NCI-H2227 (cell line): ENCODE measurements around the gene TRDN.
"Not testable (repeated sequence)": the region's sequence is repeated elsewhere in the genome, so short reads cannot be mapped to it uniquely, and the experiment has no call there.

Experiments used
- DNase-seq: peaks from one replicate; lab custom pipeline; 2025; ENCODE audit not compliant: unreplicated experiment; lab: John Stamatoyannopoulos, UW

TRDN gene

GRCh38 chr6:123509112-123509511 lies 127.6 kb downstream of the TRDN start:
- no peak for DNase-seq

- no peak for DNase-seq
Measured at GRCh38 chr6:123508290-123508689, 128.5 kb downstream of the TRDN start.

- no peak for DNase-seq
Measured at GRCh38 chr6:123507582-123507981, 129.2 kb downstream of the TRDN start.

- no peak for DNase-seq
Measured at GRCh38 chr6:123503619-123504018, 133.1 kb downstream of the TRDN start.

- no peak for DNase-seq
Measured at GRCh38 chr6:123497025-123497424, 139.7 kb downstream of the TRDN start.

- no peak for DNase-seq
Measured at GRCh38 chr6:123489589-123489988, 147.2 kb downstream of the TRDN start.

- DNase-seq = no peak
Measured at GRCh38 chr6:123480986-123481385, 155.8 kb downstream of the TRDN start.

GRCh38 chr6:123472025-123472702 lies 164.6 kb downstream of the TRDN start:
- DNase-seq = not testable (repeated sequence)

GRCh38 chr6:123467392-123467791 lies 169.4 kb downstream of the TRDN start:
- no peak for DNase-seq

GRCh38 chr6:123462152-123462551 lies 174.6 kb downstream of the TRDN start:
- DNase-seq = no peak

- no peak for DNase-seq
Measured at GRCh38 chr6:123458218-123458617, 178.5 kb downstream of the TRDN start.

GRCh38 chr6:123456836-123457235 lies 179.9 kb downstream of the TRDN start:
- no peak for DNase-seq

GRCh38 chr6:123454448-123454847 lies 182.3 kb downstream of the TRDN start:
- no peak for DNase-seq

- DNase-seq = not testable (repeated sequence)
Measured at GRCh38 chr6:123453071-123453470, 183.7 kb downstream of the TRDN start.

GRCh38 chr6:123448306-123448884 lies 188.4 kb downstream of the TRDN start:
- no peak for DNase-seq

- DNase-seq = no peak
Measured at GRCh38 chr6:123447315-123447937, 189.3 kb downstream of the TRDN start.

- DNase-seq = no peak
Measured at GRCh38 chr6:123439371-123439770, 197.4 kb downstream of the TRDN start.

GRCh38 chr6:123434186-123434585 lies 202.6 kb downstream of the TRDN start:
- DNase-seq = no peak

GRCh38 chr6:123430970-123431369 lies 205.8 kb downstream of the TRDN start:
- DNase-seq = no peak

GRCh38 chr6:123427008-123427407 lies 209.7 kb downstream of the TRDN start:
- DNase-seq = no peak

GRCh38 chr6:123423130-123423529 lies 213.6 kb downstream of the TRDN start:
- DNase-seq = no peak

- DNase-seq = no peak
Measured at GRCh38 chr6:123420512-123420911, 216.2 kb downstream of the TRDN start.
